ENCODE results near the gene PROZ.
A peak's percentile ranks its signal among the peaks of the same experiment; 100 is the strongest.

Gene PROZ

GRCh38 chr13:113141601-113141970 lies 16.9 kb upstream of the PROZ start:
- DNase-seq (ENCODE audit: low spot score) = no peak

GRCh38 chr13:113142876-113143275 lies 15.6 kb upstream of the PROZ start:
- no peak for DNase-seq (ENCODE audit: low spot score)

- no peak for DNase-seq (ENCODE audit: low spot score)
Measured at GRCh38 chr13:113143466-113144254, 14.8 kb upstream of the PROZ start.

DNA sequence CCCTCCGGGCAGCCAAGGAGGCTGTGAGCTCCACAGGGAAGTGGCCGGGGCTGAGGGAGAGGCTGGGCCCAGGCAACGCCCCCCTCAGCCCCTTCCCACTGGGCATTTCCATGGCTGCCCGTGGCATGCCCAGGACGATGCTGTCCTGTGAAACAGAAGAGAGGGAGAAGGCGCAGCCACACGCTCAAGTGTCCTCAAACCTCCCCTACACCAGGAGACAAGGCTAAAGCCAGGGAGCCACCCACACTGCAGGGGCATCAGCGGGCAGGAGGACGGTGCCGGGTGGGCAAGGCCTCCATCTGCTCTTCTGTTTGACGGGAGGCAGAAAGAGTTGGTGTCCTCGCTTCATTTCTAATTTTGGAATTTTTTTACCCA lies 14.2 kb upstream of the PROZ start:
- DNase-seq (ENCODE audit: low spot score) = no peak

DNA sequence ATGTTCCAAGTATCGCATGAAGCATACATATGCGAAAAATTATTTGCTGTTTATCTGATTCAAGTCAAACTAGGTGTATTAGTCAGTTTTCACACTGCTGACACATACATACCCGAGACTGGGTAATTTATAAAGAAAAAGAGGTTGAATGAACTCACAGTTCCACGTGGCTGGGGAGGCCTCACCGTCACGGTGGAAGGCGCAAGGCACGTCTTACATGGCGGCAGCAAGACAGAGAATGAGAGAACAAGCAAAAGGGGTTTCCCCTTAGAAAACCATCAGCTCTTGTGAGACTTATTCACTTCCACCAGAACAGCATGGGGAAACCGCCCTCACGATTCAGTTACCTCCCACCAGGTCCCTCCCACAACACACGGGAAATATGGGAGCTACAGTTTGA lies 13.0 kb upstream of the PROZ start:
- no peak for DNase-seq (ENCODE audit: low spot score)

DNA sequence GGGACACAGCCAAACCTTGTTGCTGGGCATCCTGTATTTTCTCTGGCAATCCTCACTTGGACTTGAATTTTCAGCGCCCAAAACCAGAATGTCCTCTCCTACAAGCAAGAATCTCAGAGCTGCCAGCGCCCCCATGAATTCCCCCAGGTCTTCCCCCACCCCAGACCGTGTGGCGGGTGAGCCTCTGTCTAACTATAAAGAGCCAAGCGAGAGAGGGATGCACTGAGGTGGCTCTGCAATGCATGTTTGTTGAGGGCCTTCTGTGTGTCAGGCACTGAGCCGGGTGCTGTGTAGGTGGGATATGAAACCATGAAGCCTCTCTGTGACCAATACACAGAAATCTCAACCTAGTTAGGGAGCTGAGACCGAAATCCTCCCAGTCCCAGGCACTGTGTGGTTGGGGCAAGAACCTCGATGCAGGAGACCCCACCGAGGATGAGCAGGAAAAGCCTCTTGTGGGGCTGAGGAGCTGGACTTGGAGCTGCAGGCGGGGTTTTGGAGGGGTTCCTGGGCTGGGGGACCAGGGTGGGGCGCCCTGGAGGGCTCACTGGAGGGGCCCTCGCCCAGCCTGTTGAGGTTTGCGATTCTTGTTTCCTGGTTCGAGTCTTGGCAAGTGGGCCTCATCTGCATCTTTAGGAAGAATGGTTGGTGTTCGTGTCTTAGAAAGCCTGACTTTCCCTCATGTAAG lies 12.4 kb upstream of the PROZ start:
- no peak for DNase-seq (ENCODE audit: low spot score)

GRCh38 chr13:113146750-113147149 lies 11.7 kb upstream of the PROZ start:
- no peak for DNase-seq (ENCODE audit: low spot score)

DNA sequence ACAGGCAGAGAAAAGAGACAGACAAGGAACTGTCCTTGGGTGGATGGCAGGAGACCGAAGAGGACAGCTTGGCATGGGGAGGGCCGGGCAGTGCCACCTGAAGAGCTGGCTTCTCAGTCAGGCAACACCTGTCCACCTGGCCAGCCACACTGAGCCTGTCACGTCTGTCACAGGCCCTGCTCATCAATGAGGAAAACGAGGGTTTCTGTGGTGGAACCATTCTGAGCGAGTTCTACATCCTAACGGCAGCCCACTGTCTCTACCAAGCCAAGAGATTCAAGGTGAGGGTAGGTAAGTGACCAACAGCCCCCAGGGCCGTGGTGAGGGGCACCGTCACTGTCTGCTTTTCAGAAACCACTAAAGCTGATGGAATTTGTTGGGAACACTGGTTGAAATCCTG lies 11.2 kb upstream of the PROZ start:
- DNase-seq (ENCODE audit: low spot score) = no peak

GRCh38 chr13:113148407-113148806 lies 10.0 kb upstream of the PROZ start:
- no peak for DNase-seq (ENCODE audit: low spot score)

DNA sequence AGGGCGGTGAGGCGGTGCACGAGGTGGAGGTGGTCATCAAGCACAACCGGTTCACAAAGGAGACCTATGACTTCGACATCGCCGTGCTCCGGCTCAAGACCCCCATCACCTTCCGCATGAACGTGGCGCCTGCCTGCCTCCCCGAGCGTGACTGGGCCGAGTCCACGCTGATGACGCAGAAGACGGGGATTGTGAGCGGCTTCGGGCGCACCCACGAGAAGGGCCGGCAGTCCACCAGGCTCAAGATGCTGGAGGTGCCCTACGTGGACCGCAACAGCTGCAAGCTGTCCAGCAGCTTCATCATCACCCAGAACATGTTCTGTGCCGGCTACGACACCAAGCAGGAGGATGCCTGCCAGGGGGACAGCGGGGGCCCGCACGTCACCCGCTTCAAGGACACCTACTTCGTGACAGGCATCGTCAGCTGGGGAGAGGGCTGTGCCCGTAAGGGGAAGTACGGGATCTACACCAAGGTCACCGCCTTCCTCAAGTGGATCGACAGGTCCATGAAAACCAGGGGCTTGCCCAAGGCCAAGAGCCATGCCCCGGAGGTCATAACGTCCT lies 9.4 kb upstream of the PROZ start:
- DNase-seq (ENCODE audit: low spot score) = no peak

GRCh38 chr13:113149711-113150549 lies 8.5 kb upstream of the PROZ start:
- DNase-seq (ENCODE audit: low spot score) = no peak

GRCh38 chr13:113150550-113151365 lies 7.7 kb upstream of the PROZ start:
- DNase-seq (ENCODE audit: low spot score) = no peak

DNA sequence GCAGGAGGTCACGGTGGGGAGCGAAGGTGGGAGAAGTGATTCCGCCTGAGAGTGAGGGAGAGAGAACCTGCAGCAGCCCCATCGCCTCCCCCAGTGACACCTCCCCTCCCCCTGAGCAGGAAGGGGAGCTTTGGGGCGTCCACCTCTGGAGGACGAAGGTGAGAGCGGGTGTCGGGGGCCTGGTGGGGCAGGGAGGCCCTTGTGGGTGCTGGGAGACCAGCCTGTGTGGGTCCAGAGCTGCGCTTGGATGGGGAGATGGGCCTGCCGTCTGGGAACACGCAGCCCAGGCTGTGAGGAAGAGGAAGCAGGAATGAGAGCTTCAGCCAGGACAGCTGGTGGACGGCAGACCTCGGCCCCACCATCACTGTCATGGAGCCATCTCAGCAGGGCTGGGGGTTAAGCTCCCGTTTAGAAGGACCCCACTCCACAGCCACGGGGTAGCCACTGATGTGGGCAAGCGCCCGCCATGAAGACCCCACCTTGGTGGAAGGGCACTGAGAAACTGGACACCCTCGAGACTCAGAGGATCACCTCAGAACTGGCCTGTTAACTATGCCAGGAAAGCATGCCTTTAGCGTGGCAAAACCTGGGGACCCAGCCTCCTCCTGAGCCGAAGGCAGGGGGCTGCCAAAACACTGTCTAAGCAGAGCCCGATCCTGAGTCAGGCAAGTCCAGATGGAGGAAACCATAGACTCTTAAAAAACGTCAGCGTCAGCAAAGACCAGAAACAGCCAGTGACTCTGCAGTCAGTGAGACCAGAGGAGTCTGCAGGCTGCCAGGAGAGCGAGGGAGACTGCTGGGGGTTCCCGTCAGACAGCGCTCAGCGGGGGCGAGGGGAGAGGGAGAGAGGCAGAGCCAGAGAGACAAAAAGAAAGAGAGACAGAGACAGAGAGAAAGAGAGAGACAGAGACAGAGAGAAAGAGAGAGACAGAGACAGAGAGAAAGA lies 6.4 kb upstream of the PROZ start:
- peak; percentile 35 for DNase-seq (ENCODE audit: low spot score)

DNA sequence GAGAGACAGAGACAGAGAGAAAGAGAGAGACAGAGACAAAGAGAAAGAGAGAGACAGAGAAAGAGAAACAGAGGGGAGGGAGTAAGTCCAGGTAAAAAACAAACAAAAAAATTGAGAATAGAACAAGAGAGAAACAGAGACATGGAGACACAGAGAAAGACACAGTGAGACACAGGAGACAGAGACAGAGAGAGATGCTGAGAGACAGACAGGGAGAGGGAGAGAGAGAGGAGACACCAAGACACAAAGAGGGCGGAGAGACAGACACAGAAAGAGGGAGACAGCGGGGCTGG lies 5.8 kb upstream of the PROZ start:
- DNase-seq (ENCODE audit: low spot score) = no peak

GRCh38 chr13:113152984-113153809 lies 5.3 kb upstream of the PROZ start:
- peak; percentile 60 for DNase-seq (ENCODE audit: low spot score)

GRCh38 chr13:113153810-113154748 lies 4.4 kb upstream of the PROZ start:
- peak; percentile 90 for DNase-seq (ENCODE audit: low spot score)

DNA sequence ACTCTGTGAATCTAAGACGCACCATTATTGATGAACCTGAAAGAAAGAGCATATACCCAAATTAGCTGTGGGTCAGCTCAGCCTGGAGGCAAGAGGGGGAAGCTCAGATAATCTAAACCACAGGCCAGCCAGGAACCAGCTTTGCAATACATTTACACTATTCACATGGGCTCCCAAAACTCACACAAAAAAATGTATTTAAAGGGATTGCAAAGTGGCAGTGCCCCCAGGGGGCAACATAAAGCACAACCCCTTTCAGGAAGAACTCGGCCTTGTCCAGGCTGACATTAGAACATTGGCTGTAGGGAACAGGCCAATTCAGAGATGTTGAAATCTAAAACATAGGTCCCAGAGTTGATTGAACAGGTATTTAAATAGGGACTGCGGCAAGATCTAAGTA lies 3.2 kb upstream of the PROZ start:
- no peak for DNase-seq (ENCODE audit: low spot score)

DNA sequence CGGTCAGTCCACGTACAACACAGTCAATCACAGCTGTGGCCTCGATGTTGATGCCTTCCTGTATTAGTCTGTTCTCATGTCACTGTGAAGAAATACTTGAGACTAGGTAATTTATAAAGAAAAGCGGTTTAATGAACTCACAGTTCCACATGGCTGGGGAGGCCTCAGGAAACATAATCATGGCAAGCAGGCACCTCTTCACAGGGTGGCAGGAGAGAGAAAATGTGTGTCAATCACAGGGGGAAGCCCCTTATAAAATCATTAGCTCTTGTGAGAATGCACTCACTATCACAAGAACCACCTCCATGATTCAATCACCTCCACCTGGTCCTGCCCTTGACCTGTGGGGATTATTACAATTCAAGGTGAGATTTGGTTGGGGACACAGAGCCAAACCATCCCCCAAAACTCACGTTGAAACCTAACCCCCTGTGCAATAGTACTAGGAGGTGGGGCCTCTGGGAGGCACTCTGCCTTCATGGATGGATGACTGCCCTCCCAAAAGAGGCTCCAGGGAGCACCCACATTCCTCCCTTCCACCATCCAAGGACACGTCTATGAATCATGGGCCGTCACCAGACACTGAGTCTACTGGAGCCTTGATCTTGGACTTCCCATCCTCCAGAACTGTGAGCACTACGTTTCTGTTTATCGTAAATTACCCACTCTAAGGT lies 2.3 kb upstream of the PROZ start:
- DNase-seq (ENCODE audit: low spot score) = no peak
